Karpas-422 (cell line): Measurements from ENCODE around the gene FUNDC1. TPM values are rescaled to one million over a fixed set of nuclear protein-coding genes. Genes with fewer than 3 reads are reported as not detected.

Experiments used
- total RNA-seq: library from RNA; depleted of rRNA; stranded (reverse); fragments of >200 nt; shearing (Covaris generic); gene quantifications from 2 replicates; pipeline ENCODE4 v1.2.3, GENCODE V29; 2014; ENCODE audit warnings: low replicate concordance; rRNA removed

The FUNDC1 gene
- total RNA-seq, 1 experiment from 2014 or later: 34.9 TPM

Other genes with a start within 250 kb of the FUNDC1 start
- not detected in 2 replicates for gene EFHC2, start 199.2 kb downstream of the FUNDC1 start, total RNA-seq